HEK293T (cell line): ENCODE measurements around the gene TBC1D22B.

Source experiments
- ARNT ChIP-seq: fragments of 450-650 bp; IDR thresholded peaks from 2 replicates; pipeline ENCODE4 v1.6.1; 2017; ENCODE audit warnings: mild to moderate bottlenecking
- BHLHE40 ChIP-seq: fragments of 450-650 bp; IDR thresholded peaks from 2 replicates; pipeline ENCODE4 v1.6.1; 2016; ENCODE audit warnings: mild to moderate bottlenecking, moderate library complexity, borderline replicate concordance
- FOXA1 ChIP-seq: fragments of 450-650 bp; IDR thresholded peaks from 2 replicates; pipeline ENCODE4 v1.6.1; 2016; ENCODE audit warnings: mild to moderate bottlenecking
- FOXK2 ChIP-seq: fragments of 450-650 bp; IDR thresholded peaks from 2 replicates; pipeline ENCODE4 v1.6.1; 2016; ENCODE audit warnings: mild to moderate bottlenecking
- FOXM1 ChIP-seq: fragments of 450-650 bp; IDR thresholded peaks from 2 replicates; pipeline ENCODE4 v1.6.1; 2017; ENCODE audit warnings: mild to moderate bottlenecking, borderline replicate concordance
- HDGF ChIP-seq: fragments of 450-650 bp; IDR thresholded peaks from 2 replicates; pipeline ENCODE4 v1.6.1; 2017; ENCODE audit warnings: antibody characterized with exemption, borderline replicate concordance
- SP1 ChIP-seq: fragments of 450-650 bp; IDR thresholded peaks from 2 replicates; pipeline ENCODE4 v1.6.1; 2017
- SUZ12 ChIP-seq: fragments of 450-650 bp; IDR thresholded peaks from 2 replicates; pipeline ENCODE4 v1.6.1; 2016; ENCODE audit warnings: mild to moderate bottlenecking
- TARDBP ChIP-seq: fragments of 450-650 bp; IDR thresholded peaks from 2 replicates; pipeline ENCODE4 v1.6.1; 2016

- no peak for TF ChIP-seq FOXK2
- TF ChIP-seq FOXA1 = no peak
- no peak for TF ChIP-seq BHLHE40
- TF ChIP-seq ARNT = no peak
- no peak for TF ChIP-seq HDGF
- no peak for TF ChIP-seq FOXM1
- no peak for TF ChIP-seq SUZ12
- no peak for TF ChIP-seq TARDBP
- no peak for TF ChIP-seq SP1
Measured at GRCh38 chr6:37207903-37208456, 49.6 kb upstream of the TBC1D22B start.
